HepG2 (cell line): ENCODE data around the gene CCT3. TPM values are rescaled to one million over a fixed set of nuclear protein-coding genes. Genes with fewer than 3 reads are reported as not detected.

Experiments
- ATAD3A ChIP-seq: sonication (generic); formaldehyde crosslinking; IDR thresholded peaks from 2 replicates; pipeline ENCODE4 v1.4.0; 2020; ENCODE audit warnings: missing genetic modification reagents
- ATRX ChIP-seq: sonication (generic); formaldehyde crosslinking; IDR thresholded peaks from 2 replicates; pipeline ENCODE4 v1.4.0; 2020; ENCODE audit warnings: missing genetic modification reagents, borderline replicate concordance
- BCL6 ChIP-seq: IDR thresholded peaks from 2 replicates; pipeline ENCODE4 v1.6.1; 2016; ENCODE audit warnings: missing genetic modification reagents, missing compliant biosample characterization
- DPF2 ChIP-seq: sonication (generic); formaldehyde crosslinking; IDR thresholded peaks from 2 replicates; pipeline ENCODE4 v1.4.0; 2020; ENCODE audit warnings: mild to moderate bottlenecking, low read depth, missing genetic modification reagents, borderline replicate concordance
- DR1 ChIP-seq: sonication (generic); formaldehyde crosslinking; IDR thresholded peaks from 2 replicates; pipeline ENCODE4 v1.8.0; 2021; ENCODE audit warnings: mild to moderate bottlenecking, missing genetic modification reagents, inconsistent platforms
- ESRRA ChIP-seq: sonication (generic); formaldehyde crosslinking; IDR thresholded peaks from 2 replicates; pipeline ENCODE4 v1.5.1; 2020; ENCODE audit warnings: mild to moderate bottlenecking, low read depth, missing genetic modification reagents
- FOSL2 ChIP-seq: sonication (generic); formaldehyde crosslinking; IDR thresholded peaks from 2 replicates; pipeline ENCODE4 v1.4.0; 2020; ENCODE audit warnings: missing genetic modification reagents
- FOXO1 ChIP-seq: sonication (generic); formaldehyde crosslinking; IDR thresholded peaks from 2 replicates; pipeline ENCODE4 v1.4.0; 2020; ENCODE audit warnings: missing genetic modification reagents
- HMG20B ChIP-seq: conservative IDR thresholded peaks from 2 replicates; pipeline ENCODE4 v1.6.1; 2016; ENCODE audit warnings: missing genetic modification reagents, missing compliant biosample characterization
- HNRNPLL ChIP-seq: fragments of 200-400 bp; formaldehyde crosslinking; IDR thresholded peaks from 2 replicates; pipeline ENCODE4 v1.6.1; 2017; ENCODE audit warnings: mild to moderate bottlenecking, low read depth, low read length; ENCODE audit not compliant: poor library complexity, severe bottlenecking
- KMT2A ChIP-seq: sonication (generic); formaldehyde crosslinking; IDR thresholded peaks from 2 replicates; pipeline ENCODE4 v1.4.0; 2020; ENCODE audit warnings: missing genetic modification reagents
- KMT2B ChIP-seq: IDR thresholded peaks from 2 replicates; pipeline ENCODE4 v1.6.1; 2016; ENCODE audit warnings: missing genetic modification reagents, missing compliant biosample characterization
- MED13 ChIP-seq: sonication (generic); formaldehyde crosslinking; IDR thresholded peaks from 2 replicates; pipeline ENCODE4 v1.5.0; 2020; ENCODE audit warnings: missing genetic modification reagents
- SP140L ChIP-seq: sonication (generic); formaldehyde crosslinking; IDR thresholded peaks from 2 replicates; pipeline ENCODE4 v1.4.0; 2020; ENCODE audit warnings: missing genetic modification reagents, borderline replicate concordance
- TOPORS ChIP-seq: sonication (generic); formaldehyde crosslinking; IDR thresholded peaks from 2 replicates; pipeline ENCODE4 v1.8.0; 2023; ENCODE audit warnings: mild to moderate bottlenecking, missing genetic modification reagents
- ZBTB1 ChIP-seq: sonication (generic); formaldehyde crosslinking; IDR thresholded peaks from 2 replicates; pipeline ENCODE4 v1.4.0; 2020; ENCODE audit warnings: missing genetic modification reagents, borderline replicate concordance
- ZEB1 ChIP-seq: IDR thresholded peaks from 2 replicates; pipeline ENCODE4 v1.6.1; 2012; ENCODE audit warnings: mild to moderate bottlenecking, low read depth, inconsistent platforms; ENCODE audit not compliant: insufficient replicate concordance
- ZFY ChIP-seq: sonication (generic); formaldehyde crosslinking; IDR thresholded peaks from 2 replicates; pipeline ENCODE4 v1.4.0; 2020; ENCODE audit warnings: missing genetic modification reagents
- ZNF143 ChIP-seq: sonication (generic); formaldehyde crosslinking; IDR thresholded peaks from 2 replicates; pipeline ENCODE4 v1.4.0; 2020; ENCODE audit warnings: missing genetic modification reagents
- ZNF263 ChIP-seq: sonication (generic); formaldehyde crosslinking; IDR thresholded peaks from 2 replicates; pipeline ENCODE4 v1.4.0; 2020; ENCODE audit warnings: missing genetic modification reagents
- ZNF331 ChIP-seq: sonication (generic); formaldehyde crosslinking; IDR thresholded peaks from 2 replicates; pipeline ENCODE4 v1.4.0; 2020; ENCODE audit warnings: missing genetic modification reagents
- ZNF34 ChIP-seq: sonication (generic); formaldehyde crosslinking; IDR thresholded peaks from 2 replicates; pipeline ENCODE4 v1.4.0; 2020; ENCODE audit warnings: mild to moderate bottlenecking, missing genetic modification reagents, borderline replicate concordance
- ZNF547 ChIP-seq: sonication (generic); formaldehyde crosslinking; IDR thresholded peaks from 2 replicates; pipeline ENCODE4 v1.5.1; 2020; ENCODE audit warnings: mild to moderate bottlenecking, missing genetic modification reagents
- ZNF589 ChIP-seq: sonication (generic); formaldehyde crosslinking; conservative IDR thresholded peaks from 2 replicates; pipeline ENCODE4 v1.8.0; 2022; ENCODE audit warnings: mild to moderate bottlenecking, moderate library complexity, missing genetic modification reagents
- ZNF776 ChIP-seq: sonication (generic); formaldehyde crosslinking; IDR thresholded peaks from 2 replicates; pipeline ENCODE4 v1.4.0; 2020; ENCODE audit warnings: mild to moderate bottlenecking, missing genetic modification reagents
- ZNF781 ChIP-seq: sonication (generic); formaldehyde crosslinking; IDR thresholded peaks from 2 replicates; pipeline ENCODE4 v1.5.1; 2020; ENCODE audit warnings: borderline replicate concordance, mild to moderate bottlenecking, missing genetic modification reagents; ENCODE audit errors: not compliant biosample characterization
- polyA plus RNA-seq, 8 experiments: library from polyadenylated mRNA; depleted of rRNA in 3 of 8; stranded (reverse) in 7 of 8; unstranded in 1 of 8; fragments of >200 nt; fragmentation: Illumina TruSeq in 4 of 8; extraction: Trizol in 4 of 8; gene quantifications; 2 replicates each; pipeline versions ENCODE4 v1.2.1 to v1.2.3, GENCODE V29; 2011 to 2016; ENCODE audit warnings: low read depth in 4 of 8, missing spikeins in 1 of 8, mixed read lengths in 1 of 8; ENCODE audit not compliant: insufficient read depth in 1 of 8
- total RNA-seq, 5 experiments: library from RNA; depleted of rRNA; stranded (reverse); fragments of >200 nt; fragmentation: Illumina TruSeq; extraction: Trizol; gene quantifications; 2 replicates each; pipeline ENCODE4 v1.2.3, GENCODE V29; 2016; ENCODE audit warnings: low read depth in 1 of 5
- TF ChIP-seq, protein P1 (sequence below): sonication (generic); formaldehyde crosslinking; IDR thresholded peaks from 2 replicates; pipeline ENCODE4 v1.4.0; 2020; ENCODE audit warnings: missing genetic modification reagents
- TF ChIP-seq, protein P2 (sequence below): sonication (generic); formaldehyde crosslinking; IDR thresholded peaks from 2 replicates; pipeline ENCODE4 v1.4.0; 2020; ENCODE audit warnings: mild to moderate bottlenecking, missing genetic modification reagents
- TF ChIP-seq, protein P3 (sequence below): sonication (generic); formaldehyde crosslinking; IDR thresholded peaks from 2 replicates; pipeline ENCODE4 v1.4.0; 2020; ENCODE audit warnings: mild to moderate bottlenecking, missing genetic modification reagents

Gene CCT3
- total and polyA plus RNA-seq, 2 of the 13 experiments (the other 11 are each of a cell fraction or from before 2014, with no cell fraction given): 319 to 615 TPM

DNA sequence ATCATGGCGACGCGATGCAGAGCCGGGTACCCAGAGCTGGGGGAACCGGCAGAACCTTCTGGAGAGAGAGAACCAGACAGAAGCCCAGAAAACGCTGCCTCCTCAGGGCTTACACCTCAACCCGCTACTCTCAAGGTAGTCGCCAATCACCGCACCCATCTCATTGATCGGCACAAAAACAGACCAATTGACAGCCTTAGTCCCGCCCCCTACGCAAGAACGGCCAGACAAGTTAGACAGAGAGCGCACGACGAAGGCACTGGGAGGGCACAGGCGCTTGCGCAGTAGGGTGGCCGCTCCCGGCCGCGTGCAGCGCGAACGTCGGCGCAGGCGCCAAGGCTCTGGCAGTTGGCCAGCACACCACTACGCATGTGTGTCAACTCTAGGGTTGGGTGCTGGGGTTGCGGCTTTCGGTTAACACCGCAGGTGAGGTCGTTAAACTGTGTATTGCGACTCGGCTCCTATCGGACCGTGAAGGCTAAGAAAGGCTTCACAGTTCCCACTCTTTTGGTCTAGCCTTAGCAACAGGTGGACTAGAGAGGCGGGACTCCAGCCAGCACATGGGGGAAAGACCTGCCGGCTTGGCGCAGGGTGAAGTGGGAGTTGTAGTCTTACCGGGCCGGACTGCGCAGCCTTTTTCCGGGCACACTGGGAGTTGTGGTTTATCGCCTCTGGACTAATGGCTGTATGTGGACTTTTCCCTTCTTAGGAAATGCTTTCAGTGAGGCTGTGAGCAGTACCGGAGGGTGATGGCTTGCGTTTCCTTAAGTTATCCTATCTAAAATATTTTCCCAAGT lies at the start of gene CCT3, which contains the start of gene TSACC (continued):
- TF ChIP-seq, protein P1, sequence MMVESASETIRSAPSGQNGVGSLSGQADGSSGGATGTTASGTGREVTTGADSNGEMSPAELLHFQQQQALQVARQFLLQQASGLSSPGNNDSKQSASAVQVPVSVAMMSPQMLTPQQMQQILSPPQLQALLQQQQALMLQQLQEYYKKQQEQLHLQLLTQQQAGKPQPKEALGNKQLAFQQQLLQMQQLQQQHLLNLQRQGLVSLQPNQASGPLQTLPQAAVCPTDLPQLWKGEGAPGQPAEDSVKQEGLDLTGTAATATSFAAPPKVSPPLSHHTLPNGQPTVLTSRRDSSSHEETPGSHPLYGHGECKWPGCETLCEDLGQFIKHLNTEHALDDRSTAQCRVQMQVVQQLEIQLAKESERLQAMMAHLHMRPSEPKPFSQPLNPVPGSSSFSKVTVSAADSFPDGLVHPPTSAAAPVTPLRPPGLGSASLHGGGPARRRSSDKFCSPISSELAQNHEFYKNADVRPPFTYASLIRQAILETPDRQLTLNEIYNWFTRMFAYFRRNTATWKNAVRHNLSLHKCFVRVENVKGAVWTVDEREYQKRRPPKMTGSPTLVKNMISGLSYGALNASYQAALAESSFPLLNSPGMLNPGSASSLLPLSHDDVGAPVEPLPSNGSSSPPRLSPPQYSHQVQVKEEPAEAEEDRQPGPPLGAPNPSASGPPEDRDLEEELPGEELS (CRISPR knock-in tag): peak; percentile 23; the same call in 1 of the 2 replicates
- TF ChIP-seq DPF2 (CRISPR knock-in tag) (no peak), ZNF263 (no peak), FOSL2 (CRISPR knock-in tag) (no peak; the same call in 1 of the 2 replicates), ZEB1 (no peak), KMT2A (peak; percentile 67; the same call in 1 of the 2 replicates), ZNF143 (CRISPR knock-in tag) (peak; percentile 93), ZNF547 (CRISPR knock-in tag) (peak; percentile 88; the same call in 1 of the 2 replicates), TOPORS (no peak), BCL6 (CRISPR knock-in tag) (no peak), ZNF776 (CRISPR knock-in tag) (no peak), HNRNPLL (peak; percentile 89), ATRX (CRISPR knock-in tag) (no peak), ESRRA (no peak), SP140L (CRISPR knock-in tag) (0 out of 2 replicates have a peak, but pooled peaks have one; percentile 61), ZNF589 (CRISPR knock-in tag) (no peak), ATAD3A (CRISPR knock-in tag) (no peak), ZNF34 (CRISPR knock-in tag) (no peak), HMG20B (CRISPR knock-in tag) (no peak), ZBTB1 (CRISPR knock-in tag) (no peak), FOXO1 (peak; percentile 38; the same call in 1 of the 2 replicates), KMT2B (CRISPR knock-in tag) (peak; percentile 81), ZNF781 (CRISPR knock-in tag) (peak; percentile 59), ZFY (CRISPR knock-in tag) (peak; percentile 46; the same call in 1 of the 2 replicates), ZNF331 (CRISPR knock-in tag) (no peak), DR1 (CRISPR knock-in tag) (peak; percentile 76; the same call in 1 of the 2 replicates), MED13 (CRISPR knock-in tag) (no peak)
- TF ChIP-seq, protein P2, sequence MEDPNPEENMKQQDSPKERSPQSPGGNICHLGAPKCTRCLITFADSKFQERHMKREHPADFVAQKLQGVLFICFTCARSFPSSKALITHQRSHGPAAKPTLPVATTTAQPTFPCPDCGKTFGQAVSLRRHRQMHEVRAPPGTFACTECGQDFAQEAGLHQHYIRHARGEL (CRISPR knock-in tag): no peak
- TF ChIP-seq, protein P3, sequence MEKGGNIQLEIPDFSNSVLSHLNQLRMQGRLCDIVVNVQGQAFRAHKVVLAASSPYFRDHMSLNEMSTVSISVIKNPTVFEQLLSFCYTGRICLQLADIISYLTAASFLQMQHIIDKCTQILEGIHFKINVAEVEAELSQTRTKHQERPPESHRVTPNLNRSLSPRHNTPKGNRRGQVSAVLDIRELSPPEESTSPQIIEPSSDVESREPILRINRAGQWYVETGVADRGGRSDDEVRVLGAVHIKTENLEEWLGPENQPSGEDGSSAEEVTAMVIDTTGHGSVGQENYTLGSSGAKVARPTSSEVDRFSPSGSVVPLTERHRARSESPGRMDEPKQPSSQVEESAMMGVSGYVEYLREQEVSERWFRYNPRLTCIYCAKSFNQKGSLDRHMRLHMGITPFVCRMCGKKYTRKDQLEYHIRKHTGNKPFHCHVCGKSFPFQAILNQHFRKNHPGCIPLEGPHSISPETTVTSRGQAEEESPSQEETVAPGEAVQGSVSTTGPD (CRISPR knock-in tag): no peak
